ENCODE data around the gene ADGRV1. TPM values are rescaled to one million over a fixed set of nuclear protein-coding genes. Genes with fewer than 3 reads are reported as not detected.
"Not testable (repeated sequence)": the region's sequence is repeated elsewhere in the genome, so short reads cannot be mapped to it uniquely, and the experiment has no call there.

Gene ADGRV1
- total RNA-seq, 2 donors from 2014 or later: 97.6 to 117 TPM

GRCh38 chr5:90921418-90921973, 362.9 kb downstream of the ADGRV1 start:
- H3K27ac Mint-ChIP-seq: no peak overlapping the region
- H3K27me3 Mint-ChIP-seq (ENCODE audit: insufficient read depth): no peaks in the 10 kb centered on the region
- Histone ChIP-seq H3K4me3 (ENCODE audit: low read length) (no peak overlapping the region), H3K4me1 (ENCODE audit: control insufficient read depth, insufficient read depth, low read length) (no peaks in the 10 kb centered on the region), H3K27ac (ENCODE audit: low read depth, low read length) (no peak overlapping the region), H3K9me3 (ENCODE audit: control insufficient read depth, low read length) (no peaks in the 10 kb centered on the region), H3K27me3 (ENCODE audit: control insufficient read depth, insufficient read depth, low read length, poor library complexity, severe bottlenecking) (no peaks in the 10 kb centered on the region), H3K36me3 (ENCODE audit: control insufficient read depth, insufficient read depth, low read length) (peaks cover 4% of the 10 kb centered on the region), H3K9ac (ENCODE audit: extremely low read depth, low read length, poor library complexity, severe bottlenecking) (no peak overlapping the region)
- no peaks in the 10 kb centered on the region for H3K4me1 Mint-ChIP-seq
- no peak for DNase-seq
- H3K4me3 Mint-ChIP-seq: no peak overlapping the region
- WGBS, 2 experiments (ENCODE audit: insufficient coverage in 1 of 2, insufficient read length in 1 of 2): 96% methylated on average over 2 of the region's 2 CpGs; no CpG with 5 or more reads in 1 of the 2 experiments
- H3K36me3 Mint-ChIP-seq (ENCODE audit: low read depth): peaks cover 27% of the 10 kb centered on the region
- H3K9me3 Mint-ChIP-seq: peaks cover 8% of the 10 kb centered on the region
- TF ChIP-seq, protein P1, sequence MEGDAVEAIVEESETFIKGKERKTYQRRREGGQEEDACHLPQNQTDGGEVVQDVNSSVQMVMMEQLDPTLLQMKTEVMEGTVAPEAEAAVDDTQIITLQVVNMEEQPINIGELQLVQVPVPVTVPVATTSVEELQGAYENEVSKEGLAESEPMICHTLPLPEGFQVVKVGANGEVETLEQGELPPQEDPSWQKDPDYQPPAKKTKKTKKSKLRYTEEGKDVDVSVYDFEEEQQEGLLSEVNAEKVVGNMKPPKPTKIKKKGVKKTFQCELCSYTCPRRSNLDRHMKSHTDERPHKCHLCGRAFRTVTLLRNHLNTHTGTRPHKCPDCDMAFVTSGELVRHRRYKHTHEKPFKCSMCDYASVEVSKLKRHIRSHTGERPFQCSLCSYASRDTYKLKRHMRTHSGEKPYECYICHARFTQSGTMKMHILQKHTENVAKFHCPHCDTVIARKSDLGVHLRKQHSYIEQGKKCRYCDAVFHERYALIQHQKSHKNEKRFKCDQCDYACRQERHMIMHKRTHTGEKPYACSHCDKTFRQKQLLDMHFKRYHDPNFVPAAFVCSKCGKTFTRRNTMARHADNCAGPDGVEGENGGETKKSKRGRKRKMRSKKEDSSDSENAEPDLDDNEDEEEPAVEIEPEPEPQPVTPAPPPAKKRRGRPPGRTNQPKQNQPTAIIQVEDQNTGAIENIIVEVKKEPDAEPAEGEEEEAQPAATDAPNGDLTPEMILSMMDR (conservative IDR thresholded peaks at IDR 0.05): no peak

- H3K4me3 ChIP-seq (ENCODE audit: low read length); H3K4me3 Mint-ChIP-seq; H3K9ac ChIP-seq (ENCODE audit: extremely low read depth, low read length, poor library complexity, severe bottlenecking); H3K27ac ChIP-seq (ENCODE audit: low read depth, low read length); DNase-seq; H3K4me1 Mint-ChIP-seq; H3K27ac Mint-ChIP-seq; H3K4me1 ChIP-seq (ENCODE audit: control insufficient read depth, insufficient read depth, low read length); H3K36me3 ChIP-seq (ENCODE audit: control insufficient read depth, insufficient read depth, low read length); H3K9me3 ChIP-seq (ENCODE audit: control insufficient read depth, low read length); H3K27me3 ChIP-seq (ENCODE audit: control insufficient read depth, insufficient read depth, low read length, poor library complexity, severe bottlenecking); H3K27me3 Mint-ChIP-seq (ENCODE audit: insufficient read depth): not testable (repeated sequence)
- peaks cover 29% of the 10 kb centered on the region for H3K36me3 Mint-ChIP-seq (ENCODE audit: low read depth)
- H3K9me3 Mint-ChIP-seq: peaks cover 19% of the 10 kb centered on the region
- 90% methylated on average over 2 of the region's 2 CpGs; no CpG with 5 or more reads in 1 of the 2 experiments for WGBS, 2 experiments (ENCODE audit: insufficient coverage in 1 of 2, insufficient read length in 1 of 2)
Measured at GRCh38 chr5:90924222-90924621, 365.6 kb downstream of the ADGRV1 start.

DNA sequence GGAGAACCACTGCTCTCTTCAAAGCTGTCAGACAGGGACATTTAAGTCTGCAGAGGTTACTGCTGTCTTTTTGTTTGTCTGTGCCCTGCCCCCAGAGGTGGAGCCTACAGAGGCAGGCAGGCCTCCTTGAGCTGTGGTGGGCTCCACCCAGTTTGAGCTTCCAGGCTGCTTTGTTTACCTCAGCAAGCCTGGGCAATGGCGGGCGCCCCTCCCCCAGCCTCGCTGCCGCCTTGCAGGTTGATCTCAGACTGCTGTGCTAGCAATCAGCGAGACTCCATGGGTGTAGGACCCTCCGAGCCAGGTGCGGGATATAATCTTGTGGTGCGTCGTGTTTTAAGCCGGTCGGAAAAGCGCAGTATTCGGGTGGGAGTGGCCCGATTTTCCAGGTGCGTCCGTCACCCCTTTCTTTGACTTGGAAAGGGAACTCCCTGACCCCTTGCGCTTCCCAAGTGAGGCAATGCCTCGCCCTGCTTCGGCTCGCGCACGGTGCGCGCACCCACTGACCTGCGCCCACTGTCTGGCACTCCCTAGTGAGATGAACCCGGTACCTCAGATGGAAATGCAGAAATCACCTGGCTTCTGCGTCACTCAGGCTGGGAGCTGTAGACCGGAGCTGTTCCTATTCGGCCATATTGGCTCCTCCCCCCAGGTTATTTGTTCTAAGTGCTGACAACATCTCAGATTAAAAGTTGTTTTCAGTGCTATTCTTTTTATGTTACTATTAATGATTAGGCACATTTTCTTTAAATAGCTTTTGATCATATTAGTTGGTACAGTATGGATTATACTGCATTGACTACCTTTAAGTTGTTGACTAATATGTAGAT, 370.6 kb downstream of the ADGRV1 start:
- peak; percentile 69 for DNase-seq
- H3K27me3 Mint-ChIP-seq (ENCODE audit: insufficient read depth); H3K4me1 ChIP-seq (ENCODE audit: control insufficient read depth, insufficient read depth, low read length); H3K36me3 ChIP-seq (ENCODE audit: control insufficient read depth, insufficient read depth, low read length); H3K36me3 Mint-ChIP-seq (ENCODE audit: low read depth); H3K27ac ChIP-seq (ENCODE audit: low read depth, low read length); H3K9me3 ChIP-seq (ENCODE audit: control insufficient read depth, low read length); H3K27me3 ChIP-seq (ENCODE audit: control insufficient read depth, insufficient read depth, low read length, poor library complexity, severe bottlenecking): not testable (repeated sequence)
- H3K27ac Mint-ChIP-seq: peak overlapping the region; percentile 100
- 22 to 58% methylated on average over 6 to 26 of the region's 29 CpGs for WGBS, 2 experiments (ENCODE audit: insufficient coverage in 1 of 2, insufficient read length in 1 of 2)
- peaks cover 14% of the 10 kb centered on the region for H3K4me1 Mint-ChIP-seq
- peak overlapping the region; percentile 61 for H3K4me3 ChIP-seq (ENCODE audit: low read length)
- peaks cover 15% of the 10 kb centered on the region for H3K9me3 Mint-ChIP-seq
- H3K9ac ChIP-seq (ENCODE audit: extremely low read depth, low read length, poor library complexity, severe bottlenecking): peak overlapping the region; percentile 48
- peak overlapping the region; percentile 82 for H3K4me3 Mint-ChIP-seq

DNA sequence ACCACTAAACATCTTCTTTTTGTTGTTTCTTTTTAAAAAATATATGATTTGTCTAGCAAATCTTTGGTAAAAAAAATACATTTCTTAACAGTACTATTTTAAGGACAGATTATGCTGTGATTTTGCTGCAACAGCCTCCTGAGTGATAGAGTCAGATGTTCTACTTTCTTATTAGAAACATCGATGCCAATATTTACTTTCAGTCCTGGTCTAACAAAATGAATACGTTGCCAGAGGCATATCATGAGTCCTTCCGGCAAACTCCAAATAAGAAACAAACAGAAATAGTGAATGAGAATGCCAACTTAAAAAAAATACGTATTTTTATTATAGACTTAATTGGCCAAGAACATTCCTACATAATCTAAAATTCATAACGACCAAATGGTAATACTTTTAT, 371.5 kb downstream of the ADGRV1 start:
- Histone ChIP-seq H3K27me3 (ENCODE audit: control insufficient read depth, insufficient read depth, low read length, poor library complexity, severe bottlenecking) (no peaks in the 10 kb centered on the region), H3K9ac (ENCODE audit: extremely low read depth, low read length, poor library complexity, severe bottlenecking) (no peak overlapping the region), H3K27ac (ENCODE audit: low read depth, low read length) (no peak overlapping the region), H3K9me3 (ENCODE audit: control insufficient read depth, low read length) (peaks cover 8% of the 10 kb centered on the region), H3K4me3 (ENCODE audit: low read length) (peak overlapping the region; percentile 61), H3K36me3 (ENCODE audit: control insufficient read depth, insufficient read depth, low read length) (no peaks in the 10 kb centered on the region), H3K4me1 (ENCODE audit: control insufficient read depth, insufficient read depth, low read length) (peaks cover 3% of the 10 kb centered on the region)
- no peak overlapping the region for H3K27ac Mint-ChIP-seq
- peaks cover 15% of the 10 kb centered on the region for H3K9me3 Mint-ChIP-seq
- peaks cover 9% of the 10 kb centered on the region for H3K36me3 Mint-ChIP-seq (ENCODE audit: low read depth)
- TF ChIP-seq, protein P1 (conservative IDR thresholded peaks at IDR 0.05): no peak
- WGBS, 2 experiments (ENCODE audit: insufficient coverage in 1 of 2, insufficient read length in 1 of 2): 92 to 100% methylated on average over 2 to 5 of the region's 5 CpGs
- peaks cover 14% of the 10 kb centered on the region for H3K4me1 Mint-ChIP-seq
- no peak for DNase-seq
- no peaks in the 10 kb centered on the region for H3K27me3 Mint-ChIP-seq (ENCODE audit: insufficient read depth)
- H3K4me3 Mint-ChIP-seq: no peak overlapping the region

All from endodermal cell (in vitro differentiated cells).